ENCODE measurements around the gene HOXA10.

Gene HOXA10

GRCh38 chr7:27173956-27174873 lies at the start of gene HOXA10:
HOXA10 (minus strand) TSS chr7:27174320; CDS start chr7:27174306, 14 bp downstream.
- DNase-seq (ENCODE audit: low read depth) = no peak

- no peak for DNase-seq (ENCODE audit: low read depth)
Measured at GRCh38 chr7:27221201-27221797, 47.2 kb upstream of the HOXA10 start.

DNA sequence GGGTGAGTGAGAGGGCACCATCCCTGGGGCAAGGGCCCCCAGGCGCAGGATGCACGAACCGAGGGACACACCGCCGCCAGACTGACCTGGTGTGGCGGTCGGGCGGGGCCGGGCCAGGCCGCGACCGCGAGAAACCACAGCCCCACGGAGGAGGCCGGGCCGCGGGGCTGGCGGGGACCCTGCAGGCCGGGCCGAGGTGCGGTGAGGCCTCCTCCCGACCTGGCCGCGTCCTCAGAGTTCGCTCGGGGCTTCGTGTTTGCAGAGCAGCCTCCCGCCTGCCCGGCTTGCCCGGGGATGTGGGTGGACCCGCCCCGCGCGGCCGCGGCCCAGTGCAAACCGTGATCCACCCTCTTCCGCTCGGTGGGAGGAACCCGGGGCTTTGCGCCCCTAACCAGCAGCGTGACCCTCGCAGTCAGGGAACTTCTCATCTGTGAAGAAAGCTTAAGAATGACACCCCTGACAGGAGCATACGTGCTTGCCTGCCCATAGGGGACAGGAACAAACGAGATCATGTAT lies 46.4 kb upstream of the HOXA10 start:
- no peak for DNase-seq (ENCODE audit: low read depth)

DNA sequence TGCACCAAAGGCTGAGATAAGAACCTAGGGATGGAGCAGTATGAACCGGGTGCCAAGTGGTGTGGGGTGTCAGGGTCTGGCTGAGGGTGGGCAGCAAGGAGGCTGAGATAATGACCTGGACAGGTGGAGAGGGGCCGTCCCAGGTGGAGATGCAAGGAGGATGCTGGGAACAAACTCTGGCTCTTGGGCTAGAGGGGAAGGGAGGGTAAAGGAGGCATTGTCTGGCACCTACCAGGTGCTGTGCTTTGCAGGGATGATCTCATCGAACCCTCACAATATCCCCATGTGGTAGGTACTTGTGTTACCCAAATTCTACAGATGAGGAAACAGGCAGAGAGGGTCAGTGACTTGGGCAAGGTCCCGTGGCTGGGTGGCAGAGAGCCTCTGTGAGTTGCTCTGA lies 45.7 kb upstream of the HOXA10 start:
- no peak for DNase-seq (ENCODE audit: low read depth)

DNA sequence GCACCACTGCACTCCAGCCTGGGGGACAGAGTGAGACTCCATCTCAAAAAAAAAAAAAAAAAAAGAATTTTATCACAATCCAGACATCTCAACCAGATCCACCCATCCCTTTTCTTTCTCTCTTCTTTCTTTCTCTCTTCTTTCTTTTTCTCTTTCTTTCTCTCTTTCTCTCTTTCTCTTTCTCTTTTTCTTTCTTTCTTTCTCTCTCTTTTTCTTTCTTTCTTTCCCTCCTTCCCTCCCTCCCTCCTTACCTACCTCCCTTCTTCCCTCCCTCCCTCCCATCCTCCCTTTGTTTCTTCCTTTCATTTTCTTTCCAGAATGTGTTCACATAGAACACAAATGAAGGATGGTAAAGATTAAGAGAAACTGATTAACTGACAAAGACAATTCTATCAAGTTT lies 43.8 kb upstream of the HOXA10 start:
- DNase-seq (ENCODE audit: low read depth) = no peak

DNA sequence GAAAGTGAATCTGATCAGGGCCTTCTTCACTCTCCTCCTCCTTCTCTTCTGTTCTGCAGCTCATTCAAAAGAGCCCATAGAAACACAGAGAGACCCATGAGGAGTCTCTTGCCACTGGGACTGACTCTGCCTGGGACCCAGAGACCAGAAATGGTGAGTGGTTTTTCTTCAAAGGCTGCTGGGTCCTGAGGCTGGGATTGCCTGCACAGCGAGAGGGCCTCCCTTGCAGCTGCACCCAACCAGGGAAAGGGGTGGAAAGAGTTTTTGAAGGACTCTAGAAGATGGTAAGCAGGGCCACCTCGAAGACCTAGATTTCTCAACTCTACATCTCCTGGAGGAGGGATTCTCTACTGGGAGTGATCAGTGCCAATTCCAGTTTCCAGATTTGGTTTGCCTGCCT lies 41.2 kb upstream of the HOXA10 start:
- DNase-seq (ENCODE audit: low read depth) = no peak

GRCh38 chr7:27214239-27214950 lies 40.3 kb upstream of the HOXA10 start:
- DNase-seq (ENCODE audit: low read depth) = no peak

DNA sequence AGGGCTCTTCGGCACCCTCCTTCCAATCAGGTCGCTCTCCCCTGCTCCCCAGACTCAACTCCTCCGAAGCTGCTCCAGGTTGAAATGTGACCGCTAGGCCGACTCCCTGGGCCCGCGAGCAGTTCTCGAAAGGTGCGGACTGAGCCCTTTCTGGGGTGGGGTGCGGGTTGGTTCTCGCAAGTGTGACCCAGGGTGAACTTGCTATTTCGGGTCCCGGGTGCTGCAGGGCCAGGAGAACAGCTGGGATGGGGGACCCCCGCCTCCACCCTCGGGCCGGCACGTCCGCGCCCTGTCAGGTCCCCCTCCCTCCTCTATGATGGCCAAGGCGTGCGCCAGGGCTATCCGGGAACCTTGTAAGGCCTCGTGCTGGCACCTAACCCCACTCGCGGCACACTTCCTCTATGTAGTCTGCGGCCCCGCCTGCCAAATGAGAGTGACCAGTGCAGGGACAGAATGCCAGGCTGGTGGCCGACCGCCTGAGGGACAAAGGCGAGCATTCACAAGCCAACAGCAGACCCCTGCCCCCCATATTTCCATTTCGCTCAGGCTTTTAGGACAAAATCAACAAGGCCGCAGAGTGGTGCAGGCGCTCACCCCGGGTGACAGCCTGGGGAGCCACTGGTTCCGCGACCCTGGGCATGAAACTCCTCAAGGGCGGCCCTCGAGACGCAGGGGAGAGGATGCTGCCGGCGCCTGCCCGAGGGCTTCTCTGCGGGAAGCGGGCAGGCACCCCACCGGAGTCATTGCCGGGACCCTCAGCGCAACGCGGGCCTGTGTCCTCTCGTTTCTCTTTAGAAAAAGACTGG lies 39.5 kb upstream of the HOXA10 start:
- DNase-seq (ENCODE audit: low read depth) = no peak

GRCh38 chr7:27212497-27213432 lies 38.6 kb upstream of the HOXA10 start:
- no peak for DNase-seq (ENCODE audit: low read depth)

DNA sequence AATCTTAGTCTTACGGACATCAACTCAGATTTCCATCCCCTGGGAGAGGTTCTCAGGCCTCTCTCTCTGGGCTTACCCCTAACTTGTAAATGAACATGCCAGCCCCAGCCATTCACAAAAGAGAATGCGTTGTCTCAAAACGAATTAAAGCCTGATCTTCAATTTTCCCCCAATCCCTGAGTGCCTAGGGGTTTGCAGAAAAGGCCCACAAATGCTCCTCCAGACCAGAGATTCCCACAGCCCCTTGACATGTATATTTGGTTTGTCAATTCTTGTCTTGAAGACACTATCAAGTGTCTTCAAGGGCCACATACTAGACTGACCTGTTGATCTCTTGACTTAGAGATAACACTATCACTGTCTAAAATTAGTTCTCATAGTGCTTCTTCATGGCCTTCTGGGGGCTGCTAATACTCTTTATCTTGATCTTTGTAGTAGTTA lies 37.7 kb upstream of the HOXA10 start:
- no peak for DNase-seq (ENCODE audit: low read depth)

DNA sequence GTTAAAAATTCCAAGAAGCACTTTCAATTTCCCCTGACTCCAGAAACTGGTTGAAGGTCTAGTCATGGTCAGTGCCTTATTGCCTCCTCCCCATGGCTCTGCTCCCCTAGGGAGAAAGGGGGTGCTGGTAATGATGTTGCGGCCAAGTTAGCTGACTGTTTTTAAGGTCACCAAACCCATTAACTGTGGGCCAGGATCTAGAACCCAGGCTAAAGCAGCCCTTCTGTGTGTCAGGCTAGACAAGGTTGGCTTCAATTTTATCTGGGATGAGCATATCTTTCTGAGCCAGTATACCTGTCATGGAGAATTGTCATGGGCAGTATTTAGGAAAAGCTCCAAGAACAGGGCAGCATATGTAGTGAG lies 36.9 kb upstream of the HOXA10 start:
- no peak for DNase-seq (ENCODE audit: low read depth)

DNA sequence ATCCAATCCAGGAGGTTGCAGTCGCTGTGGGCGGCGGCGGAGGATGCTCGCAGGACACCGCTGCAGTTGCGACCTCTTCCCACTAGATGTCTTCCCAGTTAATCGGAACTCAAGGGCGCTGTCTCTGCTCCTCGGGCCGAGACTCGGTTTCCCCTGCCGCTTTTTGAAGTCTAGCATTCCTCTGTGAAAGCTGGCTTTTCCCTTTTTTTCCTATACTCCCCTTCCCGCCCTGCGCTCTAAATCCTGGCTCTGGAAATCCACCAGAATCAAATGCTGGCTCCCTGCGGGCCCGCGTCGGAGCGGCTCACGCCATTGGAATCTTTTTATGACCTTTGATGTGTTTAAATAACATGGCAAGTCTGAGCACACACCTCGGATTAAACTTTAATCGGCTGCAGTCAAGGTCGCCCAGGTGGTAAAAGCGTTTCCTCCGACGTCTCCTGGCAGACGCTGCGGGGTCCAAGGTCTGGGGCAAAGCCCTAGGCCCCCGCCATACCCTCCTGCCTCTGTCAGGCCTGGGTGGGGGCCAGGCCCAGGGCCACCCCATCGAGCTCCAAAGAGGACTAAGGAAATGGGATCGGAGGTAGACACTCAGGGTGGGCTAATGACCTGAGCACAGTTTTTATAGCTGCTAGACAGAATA lies 36.4 kb upstream of the HOXA10 start:
- DNase-seq (ENCODE audit: low read depth) = no peak

- no peak for DNase-seq (ENCODE audit: low read depth)
Measured at GRCh38 chr7:27209933-27210440, 35.9 kb upstream of the HOXA10 start.

DNA sequence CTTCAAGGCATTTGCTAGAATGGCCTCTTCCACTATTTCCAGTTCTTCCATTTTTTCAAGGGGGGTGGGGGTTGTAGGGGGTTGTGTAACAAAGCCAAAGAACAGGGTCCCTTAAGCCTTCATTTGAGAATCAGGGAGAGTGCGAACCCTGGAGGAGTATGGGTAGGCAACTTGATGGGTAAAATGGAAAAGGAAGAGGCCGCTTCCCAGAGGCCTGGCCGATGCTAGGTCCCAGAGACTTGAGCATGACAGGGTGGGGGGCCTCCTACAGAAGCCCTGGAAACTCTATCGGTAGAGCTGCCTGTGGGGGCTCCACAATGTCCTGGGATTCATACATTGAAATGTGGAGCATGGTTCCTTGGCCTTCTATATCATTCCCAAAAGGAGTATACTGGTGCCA lies 34.9 kb upstream of the HOXA10 start:
- DNase-seq (ENCODE audit: low read depth) = no peak

GRCh38 chr7:27207348-27207985 lies 33.3 kb upstream of the HOXA10 start:
- DNase-seq (ENCODE audit: low read depth) = no peak

DNA sequence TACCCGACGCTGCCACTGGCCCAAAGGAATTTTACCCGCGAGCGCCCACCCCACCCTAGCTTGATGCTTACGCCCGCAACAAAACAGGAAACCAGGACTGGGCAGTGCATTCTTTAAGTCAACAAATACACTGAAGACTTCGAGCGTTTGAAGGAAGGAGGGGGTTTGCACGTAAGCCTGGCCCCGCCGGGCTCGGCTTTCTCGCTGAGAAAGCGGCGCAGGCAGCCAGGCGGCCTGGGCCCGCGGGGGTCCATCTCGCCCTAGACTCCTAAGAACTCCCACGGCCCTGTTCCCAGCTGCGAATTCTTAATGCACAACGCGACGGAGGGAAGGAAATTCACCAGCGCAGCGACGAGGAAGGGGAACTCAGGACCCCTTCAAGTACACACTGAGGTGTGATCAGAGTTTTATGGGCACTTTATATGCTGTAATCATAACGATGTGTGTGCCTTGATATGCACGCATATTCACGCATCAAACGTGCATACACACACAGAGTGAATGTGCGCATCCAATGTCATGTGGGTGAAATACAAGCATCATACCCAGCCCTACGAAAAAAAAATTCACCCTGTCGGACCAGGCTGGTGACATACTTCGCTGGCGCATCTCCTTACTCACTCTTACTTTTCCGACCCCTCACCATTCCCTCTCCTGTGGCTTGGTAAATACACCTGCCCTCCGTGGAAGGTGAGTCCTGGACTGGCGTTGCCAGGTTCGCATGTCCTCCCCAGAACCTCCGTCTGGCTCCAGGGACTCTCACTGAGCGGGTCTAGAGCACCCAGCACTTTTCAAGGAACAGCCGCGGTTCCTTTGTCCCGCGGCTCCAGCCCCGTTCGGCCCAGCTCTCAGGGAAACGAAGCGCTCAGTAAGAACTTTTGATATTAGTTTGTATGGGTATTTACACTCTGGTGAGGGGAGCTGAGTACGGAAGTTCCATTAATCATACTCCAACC lies 31.5 kb upstream of the HOXA10 start:
- DNase-seq (ENCODE audit: low read depth) = no peak

GRCh38 chr7:27204851-27205322 lies 30.8 kb upstream of the HOXA10 start:
- no peak for DNase-seq (ENCODE audit: low read depth)

- DNase-seq (ENCODE audit: low read depth) = no peak
Measured at GRCh38 chr7:27203964-27204594, 30.0 kb upstream of the HOXA10 start.
